ENCODE data around the gene CRB1. TPM values are rescaled to one million over a fixed set of nuclear protein-coding genes. Genes with fewer than 3 reads are reported as not detected.

CRB1 gene
- total and polyA plus RNA-seq, 2 of the 8 experiments (the other 6 are each of a cell fraction or from before 2014, with no cell fraction given) = 0.03 TPM; not detected in 1

DNA sequence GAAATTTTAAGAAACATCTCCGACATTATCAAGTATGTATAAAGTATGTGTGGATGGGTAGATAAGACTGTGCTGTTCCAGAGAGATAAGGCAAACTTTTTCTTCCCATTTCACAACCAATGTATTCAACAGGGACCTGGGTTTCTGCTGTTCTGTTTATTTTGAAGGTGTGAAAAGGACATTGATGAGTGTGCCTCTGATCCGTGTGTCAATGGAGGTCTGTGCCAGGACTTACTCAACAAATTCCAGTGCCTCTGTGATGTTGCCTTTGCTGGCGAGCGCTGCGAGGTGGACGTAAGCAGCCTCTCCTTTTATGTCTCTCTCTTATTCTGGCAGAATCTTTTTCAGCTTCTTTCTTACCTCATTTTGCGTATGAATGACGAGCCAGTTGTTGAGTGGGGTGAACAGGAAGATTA, 174.0 kb downstream of the CRB1 start:
- Histone ChIP-seq H3K27ac (ENCODE audit: low read depth, low read length) (no peak overlapping the region), H2BK20ac (ENCODE audit: low read length) (no peak overlapping the region), H4K5ac (ENCODE audit: insufficient read length, low read depth, low read length) (no peak overlapping the region), H2AK5ac (ENCODE audit: low read depth, low read length) (no peak overlapping the region), H2BK12ac (ENCODE audit: low read depth, low read length) (peak overlapping the region; percentile 21; the same call in 1 of the 2 replicates), H3K23me2 (ENCODE audit: low read depth, low read length) (no peaks in the 10 kb centered on the region), H3K27me3 (replicated peaks in 1 of 4; ENCODE audit: control insufficient read depth in 3 of 4, extremely low read depth in 1 of 4, insufficient read depth in 3 of 4, low read length in 3 of 4) (no peaks in the 10 kb centered on the region), H3K23ac (ENCODE audit: insufficient read length) (no peak overlapping the region), H3K4me2 (ENCODE audit: insufficient read depth in 1 of 2, low read depth in 2 of 2, low read length in 2 of 2) (peak overlapping the region; percentile 23 to 52), H3K36me3 (ENCODE audit: control insufficient read depth in 2 of 4, insufficient read depth in 4 of 4, low read length in 3 of 4) (no peaks in the 10 kb centered on the region), H3K18ac (ENCODE audit: extremely low read depth, low read length) (no peak overlapping the region), H3K79me2 (ENCODE audit: control insufficient read depth in 1 of 2, insufficient read depth in 2 of 2, low read length in 2 of 2) (no peaks in the 10 kb centered on the region), H4K8ac (ENCODE audit: extremely low read depth, insufficient read depth, low read length) (no peak overlapping the region), H4K20me1 (replicated peaks in 1 of 2; ENCODE audit: control insufficient read depth in 1 of 2, insufficient read depth in 2 of 2, low read length in 2 of 2) (no peaks in the 10 kb centered on the region), H3K56ac (replicated peaks; ENCODE audit: insufficient read length, low read depth, low read length) (no peak overlapping the region), H3K4me1 (replicated peaks in 1 of 4; ENCODE audit: control insufficient read depth in 3 of 4, insufficient read depth in 4 of 4, low read length in 3 of 4) (peaks cover 2 to 32% (median 17%) of the 10 kb centered on the region in 4 experiments; a peak in 5 of 7 replicates), H3K14ac (ENCODE audit: insufficient read length) (no peak overlapping the region), H3K4me3 (ENCODE audit: extremely low read depth in 1 of 4, insufficient read depth in 2 of 4, low read depth in 3 of 4, low read length in 4 of 4) (peak overlapping the region in 1 of 4 experiments; percentile 27; a peak in 1 of 8 replicates), H3K9ac (replicated peaks in 1 of 4; ENCODE audit: extremely low read depth in 1 of 4, low read depth in 3 of 4, low read length in 3 of 4) (no peak overlapping the region), H2BK15ac (ENCODE audit: low read length) (no peak overlapping the region), H2BK120ac (replicated peaks; ENCODE audit: low read depth, low read length) (no peak overlapping the region), H2AFZ (ENCODE audit: low read length) (0 out of 2 replicates have a peak overlapping the region, but pooled peaks have one; percentile 66), H3K9me3 (ENCODE audit: insufficient read depth in 2 of 2, low read depth in 1 of 2, low read length in 1 of 2) (no peaks in the 10 kb centered on the region), H3K79me1 (ENCODE audit: low read depth, low read length) (no peaks in the 10 kb centered on the region), H3K4ac (replicated peaks; ENCODE audit: insufficient read length, low read depth, low read length) (no peak overlapping the region), H2BK5ac (ENCODE audit: low read depth, low read length) (no peak overlapping the region), H4K91ac (replicated peaks; ENCODE audit: insufficient read length, low read length) (no peak overlapping the region)
- FAIRE-seq = no peak
- CTCF ChIA-PET (ENCODE audit: partially characterized antibody) = no interaction called here
- 24% methylated on average over 8 of the region's 8 CpGs; no CpG with 5 or more reads in 1 of the 2 experiments for WGBS, 2 experiments (ENCODE audit: extremely low coverage in 1 of 2, insufficient coverage in 1 of 2, insufficient read length in 1 of 2, insufficient replicate concordance in 2 of 2, low coverage in 1 of 2, low lambda C conversion rate in 2 of 2, missing lambda C conversion rate in 1 of 2)
- no peak for TF ChIP-seq HDAC6 (IDR thresholded peaks at IDR 0.05; ENCODE audit: low read depth, low read length)
- POLR2A ChIA-PET (ENCODE audit: partially characterized antibody) = no interaction called here
- peak in 1 of 2 experiments; percentile 19 for DNase-seq (ENCODE audit: low read depth in 1 of 2, low spot score in 2 of 2)
